ENCODE results near the gene SERINC5.

- TF ChIP-seq CTCF (IDR thresholded peaks at IDR 0.05): no peak
- no peak for TF ChIP-seq POLR2A (IDR thresholded peaks at IDR 0.05)
Observed at GRCh38 chr5:80240368-80240986, 15.4 kb downstream of the SERINC5 start.

All from adrenal gland (tissue), 5 donors.